HG02678 (cell line): ENCODE measurements around the gene PLEKHG5.

Experiments used
- ATAC-seq: cut with Tn5 transposase; IDR thresholded peaks from one replicate; pipeline ENCODE4 v1.9.1; 2021; ENCODE audit warnings: mild to moderate bottlenecking, moderate library complexity; ENCODE audit not compliant: unreplicated experiment

The PLEKHG5 gene

GRCh38 chr1:6481820-6482219, 9.6 kb downstream of the PLEKHG5 start:
- no peak for ATAC-seq

GRCh38 chr1:6477039-6477820, 14.2 kb downstream of the PLEKHG5 start:
- ATAC-seq: no peak

- no peak for ATAC-seq
These were observed 15.0 kb downstream of the PLEKHG5 start for GRCh38 chr1:6476483-6476882.

GRCh38 chr1:6475381-6476133, 15.9 kb downstream of the PLEKHG5 start:
- ATAC-seq: no peak

GRCh38 chr1:6474815-6475282, 16.6 kb downstream of the PLEKHG5 start:
- ATAC-seq: no peak

- no peak for ATAC-seq
These were observed 17.3 kb downstream of the PLEKHG5 start for GRCh38 chr1:6473974-6474814.

- ATAC-seq: no peak
These were observed 18.3 kb downstream of the PLEKHG5 start for GRCh38 chr1:6473156-6473555.

- no peak for ATAC-seq
These were observed 19.1 kb downstream of the PLEKHG5 start for GRCh38 chr1:6472391-6472790.

- ATAC-seq: no peak
These were observed 19.5 kb downstream of the PLEKHG5 start for GRCh38 chr1:6471970-6472368.

GRCh38 chr1:6471086-6471969, 20.1 kb downstream of the PLEKHG5 start:
- no peak for ATAC-seq

GRCh38 chr1:6470132-6471085, 21.1 kb downstream of the PLEKHG5 start:
- ATAC-seq: no peak

GRCh38 chr1:6468729-6469461, 22.6 kb downstream of the PLEKHG5 start:
- no peak for ATAC-seq

GRCh38 chr1:6467744-6468688, 23.5 kb downstream of the PLEKHG5 start:
- ATAC-seq: no peak

GRCh38 chr1:6467224-6467623, 24.2 kb downstream of the PLEKHG5 start:
- ATAC-seq: no peak

GRCh38 chr1:6466751-6467150, 24.7 kb downstream of the PLEKHG5 start:
- ATAC-seq: no peak

GRCh38 chr1:6466023-6466422, 25.4 kb downstream of the PLEKHG5 start, which contains the start of gene TNFRSF25:
TNFRSF25 (minus strand) TSS chr1:6466173; CDS start chr1:6466107, 66 bp downstream.
- ATAC-seq: no peak

GRCh38 chr1:6465461-6466005, 25.9 kb downstream of the PLEKHG5 start:
- ATAC-seq: no peak
